ENCODE measurements around the gene LRRC59.

- TF ChIP-seq CTCF (IDR thresholded peaks at IDR 0.05; ENCODE audit: low read depth, low read length, missing input control) (no peak), REST (IDR thresholded peaks at IDR 0.05) (no peak), HNF4A (conservative IDR thresholded peaks at IDR 0.05) (no peak), EGR1 (IDR thresholded peaks at IDR 0.05; ENCODE audit: low read depth in 2 of 2) (no peak), ZBTB33 (IDR thresholded peaks at IDR 0.05) (no peak), SP1 (IDR thresholded peaks at IDR 0.05) (no peak), JUND (IDR thresholded peaks at IDR 0.05) (no peak), TAF1 (conservative IDR thresholded peaks at IDR 0.05) (no peak), HNF4G (IDR thresholded peaks at IDR 0.05) (no peak), YY1 (IDR thresholded peaks at IDR 0.05) (no peak), RAD21 (IDR thresholded peaks at IDR 0.05) (no peak)
- TF ChIP-seq, protein P1, sequence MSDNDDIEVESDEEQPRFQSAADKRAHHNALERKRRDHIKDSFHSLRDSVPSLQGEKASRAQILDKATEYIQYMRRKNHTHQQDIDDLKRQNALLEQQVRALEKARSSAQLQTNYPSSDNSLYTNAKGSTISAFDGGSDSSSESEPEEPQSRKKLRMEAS (IDR thresholded peaks at IDR 0.05): no peak
- TF ChIP-seq, protein P2, sequence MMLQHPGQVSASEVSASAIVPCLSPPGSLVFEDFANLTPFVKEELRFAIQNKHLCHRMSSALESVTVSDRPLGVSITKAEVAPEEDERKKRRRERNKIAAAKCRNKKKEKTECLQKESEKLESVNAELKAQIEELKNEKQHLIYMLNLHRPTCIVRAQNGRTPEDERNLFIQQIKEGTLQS (IDR thresholded peaks at IDR 0.05): no peak
These were observed 16.0 kb downstream of the LRRC59 start for GRCh38 chr17:50381260-50381815.

All from liver (tissue), 3 donors.